GM19023 (cell line): ENCODE results near the gene IGSF9B.

Source experiments
- ATAC-seq: cut with Tn5 transposase; IDR thresholded peaks from one replicate; pipeline ENCODE4 v1.9.1; 2021; ENCODE audit warnings: mild to moderate bottlenecking, moderate library complexity; ENCODE audit not compliant: unreplicated experiment

IGSF9B gene

GRCh38 chr11:133957900-133958299 is 1.1 kb upstream of the IGSF9B start:
- ATAC-seq = no peak

GRCh38 chr11:133955945-133956421 is 785 bp downstream of the IGSF9B start:
- ATAC-seq = no peak

GRCh38 chr11:133955081-133955891 is 1.5 kb downstream of the IGSF9B start:
- no peak for ATAC-seq

GRCh38 chr11:133953999-133954398 is 2.8 kb downstream of the IGSF9B start:
- ATAC-seq = no peak

- no peak for ATAC-seq
Measured at GRCh38 chr11:133953547-133953946, 3.2 kb downstream of the IGSF9B start.

- ATAC-seq = no peak
Measured at GRCh38 chr11:133952199-133953190, 4.3 kb downstream of the IGSF9B start.

GRCh38 chr11:133951327-133952198 is 5.2 kb downstream of the IGSF9B start:
- ATAC-seq = no peak

GRCh38 chr11:133950874-133951326 is 5.9 kb downstream of the IGSF9B start:
- ATAC-seq = no peak

GRCh38 chr11:133950421-133950820 is 6.3 kb downstream of the IGSF9B start:
- no peak for ATAC-seq

- ATAC-seq = no peak
Measured at GRCh38 chr11:133949129-133949528, 7.6 kb downstream of the IGSF9B start.

GRCh38 chr11:133948711-133949110 is 8.1 kb downstream of the IGSF9B start:
- no peak for ATAC-seq

- ATAC-seq = no peak
Measured at GRCh38 chr11:133947321-133947756, 9.4 kb downstream of the IGSF9B start.

- ATAC-seq = no peak
Measured at GRCh38 chr11:133946541-133947318, 10.0 kb downstream of the IGSF9B start.

GRCh38 chr11:133946051-133946450 is 10.7 kb downstream of the IGSF9B start:
- no peak for ATAC-seq

- ATAC-seq = no peak
Measured at GRCh38 chr11:133945087-133945974, 11.4 kb downstream of the IGSF9B start.

- ATAC-seq = no peak
Measured at GRCh38 chr11:133943950-133944698, 12.6 kb downstream of the IGSF9B start.

GRCh38 chr11:133942577-133942976 is 14.2 kb downstream of the IGSF9B start:
- no peak for ATAC-seq

GRCh38 chr11:133941546-133941945 is 15.2 kb downstream of the IGSF9B start:
- no peak for ATAC-seq
